ENCODE data around the gene ALDH3B2.

- no peak for TF ChIP-seq CTCF (IDR thresholded peaks at IDR 0.05)
- no peak for TF ChIP-seq POLR2A (IDR thresholded peaks at IDR 0.05)
Observed at GRCh38 chr11:67687986-67688385, 13.6 kb upstream of the ALDH3B2 start.
